ENCODE results near the gene LILRB5.
A peak's percentile ranks its signal among the peaks of the same experiment; 100 is the strongest.
"Not testable (repeated sequence)": the region's sequence is repeated elsewhere in the genome, so short reads cannot be mapped to it uniquely, and the experiment has no call there.

LILRB5 gene

DNA sequence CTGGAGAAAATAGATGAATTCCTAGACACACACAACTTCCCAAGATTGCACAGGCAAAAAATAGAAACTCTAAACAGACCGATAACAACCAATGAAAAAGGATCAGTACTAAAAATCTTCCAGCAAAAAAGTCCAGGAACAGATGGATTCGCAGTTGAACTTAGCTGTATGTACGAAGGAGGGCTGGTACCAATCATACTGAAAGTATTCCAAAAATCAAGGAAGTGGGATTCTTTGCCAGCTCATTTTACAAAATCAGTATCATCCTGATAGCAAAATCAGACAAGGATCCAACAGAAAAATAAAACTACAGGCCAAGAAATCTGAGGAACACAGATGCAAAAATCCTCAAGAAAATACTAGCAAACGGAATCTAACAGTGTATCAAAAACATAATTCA, 30.4 kb upstream of the LILRB5 start:
- TF ChIP-seq SPI1 (IDR thresholded peaks at IDR 0.05; ENCODE audit: borderline replicate concordance, low read depth) (no peak), POLR2AphosphoS5 (IDR thresholded peaks at IDR 0.05; ENCODE audit: low read depth) (no peak), GABPA (IDR thresholded peaks at IDR 0.05; ENCODE audit: low read depth) (no peak)
- TF ChIP-seq, protein P1, sequence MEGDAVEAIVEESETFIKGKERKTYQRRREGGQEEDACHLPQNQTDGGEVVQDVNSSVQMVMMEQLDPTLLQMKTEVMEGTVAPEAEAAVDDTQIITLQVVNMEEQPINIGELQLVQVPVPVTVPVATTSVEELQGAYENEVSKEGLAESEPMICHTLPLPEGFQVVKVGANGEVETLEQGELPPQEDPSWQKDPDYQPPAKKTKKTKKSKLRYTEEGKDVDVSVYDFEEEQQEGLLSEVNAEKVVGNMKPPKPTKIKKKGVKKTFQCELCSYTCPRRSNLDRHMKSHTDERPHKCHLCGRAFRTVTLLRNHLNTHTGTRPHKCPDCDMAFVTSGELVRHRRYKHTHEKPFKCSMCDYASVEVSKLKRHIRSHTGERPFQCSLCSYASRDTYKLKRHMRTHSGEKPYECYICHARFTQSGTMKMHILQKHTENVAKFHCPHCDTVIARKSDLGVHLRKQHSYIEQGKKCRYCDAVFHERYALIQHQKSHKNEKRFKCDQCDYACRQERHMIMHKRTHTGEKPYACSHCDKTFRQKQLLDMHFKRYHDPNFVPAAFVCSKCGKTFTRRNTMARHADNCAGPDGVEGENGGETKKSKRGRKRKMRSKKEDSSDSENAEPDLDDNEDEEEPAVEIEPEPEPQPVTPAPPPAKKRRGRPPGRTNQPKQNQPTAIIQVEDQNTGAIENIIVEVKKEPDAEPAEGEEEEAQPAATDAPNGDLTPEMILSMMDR (IDR thresholded peaks at IDR 0.05; ENCODE audit: insufficient read depth, low read length) = no peak
- TF ChIP-seq, protein P2, sequence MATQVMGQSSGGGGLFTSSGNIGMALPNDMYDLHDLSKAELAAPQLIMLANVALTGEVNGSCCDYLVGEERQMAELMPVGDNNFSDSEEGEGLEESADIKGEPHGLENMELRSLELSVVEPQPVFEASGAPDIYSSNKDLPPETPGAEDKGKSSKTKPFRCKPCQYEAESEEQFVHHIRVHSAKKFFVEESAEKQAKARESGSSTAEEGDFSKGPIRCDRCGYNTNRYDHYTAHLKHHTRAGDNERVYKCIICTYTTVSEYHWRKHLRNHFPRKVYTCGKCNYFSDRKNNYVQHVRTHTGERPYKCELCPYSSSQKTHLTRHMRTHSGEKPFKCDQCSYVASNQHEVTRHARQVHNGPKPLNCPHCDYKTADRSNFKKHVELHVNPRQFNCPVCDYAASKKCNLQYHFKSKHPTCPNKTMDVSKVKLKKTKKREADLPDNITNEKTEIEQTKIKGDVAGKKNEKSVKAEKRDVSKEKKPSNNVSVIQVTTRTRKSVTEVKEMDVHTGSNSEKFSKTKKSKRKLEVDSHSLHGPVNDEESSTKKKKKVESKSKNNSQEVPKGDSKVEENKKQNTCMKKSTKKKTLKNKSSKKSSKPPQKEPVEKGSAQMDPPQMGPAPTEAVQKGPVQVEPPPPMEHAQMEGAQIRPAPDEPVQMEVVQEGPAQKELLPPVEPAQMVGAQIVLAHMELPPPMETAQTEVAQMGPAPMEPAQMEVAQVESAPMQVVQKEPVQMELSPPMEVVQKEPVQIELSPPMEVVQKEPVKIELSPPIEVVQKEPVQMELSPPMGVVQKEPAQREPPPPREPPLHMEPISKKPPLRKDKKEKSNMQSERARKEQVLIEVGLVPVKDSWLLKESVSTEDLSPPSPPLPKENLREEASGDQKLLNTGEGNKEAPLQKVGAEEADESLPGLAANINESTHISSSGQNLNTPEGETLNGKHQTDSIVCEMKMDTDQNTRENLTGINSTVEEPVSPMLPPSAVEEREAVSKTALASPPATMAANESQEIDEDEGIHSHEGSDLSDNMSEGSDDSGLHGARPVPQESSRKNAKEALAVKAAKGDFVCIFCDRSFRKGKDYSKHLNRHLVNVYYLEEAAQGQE (IDR thresholded peaks at IDR 0.05; ENCODE audit: insufficient replicate concordance, low read depth) = no peak
- H3K27ac ChIP-seq (replicated peaks) = no peak overlapping the region
- DNase-seq (ENCODE audit: low read depth in 1 of 2, low spot score in 1 of 2) = no peak
- H3K27me3 ChIP-seq (ENCODE audit: insufficient read depth, poor library complexity, severe bottlenecking) = peaks cover 5% of the 10 kb centered on the region
- no peak overlapping the region for H3K4me3 ChIP-seq (replicated peaks; ENCODE audit: insufficient read depth, low read length)

DNA sequence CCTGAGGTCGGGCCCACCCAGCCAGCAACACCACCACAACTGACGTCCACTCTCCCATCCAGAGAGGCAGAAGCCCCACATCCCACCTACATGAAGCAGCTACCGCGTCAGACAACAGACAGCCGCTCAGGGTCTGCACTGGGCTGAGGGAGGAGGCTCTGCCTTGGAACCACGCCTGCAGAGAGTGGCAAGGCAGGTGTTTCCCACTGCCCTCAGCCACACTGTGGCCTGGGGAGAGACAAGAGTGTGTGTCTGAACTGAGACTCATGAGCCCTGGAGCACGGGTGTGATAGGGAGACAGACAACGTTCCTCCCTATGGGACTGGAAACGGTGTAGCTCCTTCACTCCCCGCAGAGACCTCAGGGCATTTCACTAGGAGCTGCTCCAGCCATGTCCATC, 29.2 kb upstream of the LILRB5 start:
- H3K4me3 ChIP-seq (replicated peaks; ENCODE audit: insufficient read depth, low read length); H3K27me3 ChIP-seq (ENCODE audit: insufficient read depth, poor library complexity, severe bottlenecking); DNase-seq (ENCODE audit: low read depth in 1 of 2, low spot score in 1 of 2); H3K27ac ChIP-seq (replicated peaks): not testable (repeated sequence)

DNA sequence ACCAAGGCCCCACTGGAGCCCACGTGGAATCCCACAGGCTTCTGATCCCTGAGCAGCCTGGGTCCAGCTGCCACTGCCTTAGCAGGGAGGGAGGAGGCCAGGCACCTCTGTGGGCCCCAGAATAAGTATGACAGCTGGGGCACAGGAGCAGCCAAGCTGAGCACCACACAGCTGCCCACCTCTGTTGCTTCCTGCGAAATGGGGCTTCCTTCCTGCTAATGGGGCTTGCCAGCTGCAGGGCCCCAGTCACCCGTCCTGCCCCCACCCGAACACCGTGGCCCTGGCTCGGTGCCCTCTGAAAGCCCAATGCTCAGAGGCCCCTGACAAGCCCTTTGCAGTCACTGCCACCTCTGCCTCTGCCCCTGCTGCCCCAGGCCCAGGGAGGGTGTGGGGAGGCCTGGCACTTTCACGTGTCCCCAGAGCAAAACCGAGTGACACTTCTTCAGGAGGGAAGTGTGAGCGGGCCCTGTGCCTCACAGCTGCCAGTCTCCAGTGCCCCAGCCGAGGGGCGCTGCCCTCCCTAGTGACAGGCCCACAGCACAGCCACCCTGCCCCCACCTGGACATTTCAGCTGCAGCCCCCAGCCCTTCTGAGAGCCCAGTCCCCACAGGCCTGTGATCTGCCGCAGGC, 28.5 kb upstream of the LILRB5 start:
- not testable (repeated sequence) for H3K4me3 ChIP-seq (replicated peaks; ENCODE audit: insufficient read depth, low read length); H3K27ac ChIP-seq (replicated peaks); DNase-seq (ENCODE audit: low read depth in 1 of 2, low spot score in 1 of 2); H3K27me3 ChIP-seq (ENCODE audit: insufficient read depth, poor library complexity, severe bottlenecking)

DNA sequence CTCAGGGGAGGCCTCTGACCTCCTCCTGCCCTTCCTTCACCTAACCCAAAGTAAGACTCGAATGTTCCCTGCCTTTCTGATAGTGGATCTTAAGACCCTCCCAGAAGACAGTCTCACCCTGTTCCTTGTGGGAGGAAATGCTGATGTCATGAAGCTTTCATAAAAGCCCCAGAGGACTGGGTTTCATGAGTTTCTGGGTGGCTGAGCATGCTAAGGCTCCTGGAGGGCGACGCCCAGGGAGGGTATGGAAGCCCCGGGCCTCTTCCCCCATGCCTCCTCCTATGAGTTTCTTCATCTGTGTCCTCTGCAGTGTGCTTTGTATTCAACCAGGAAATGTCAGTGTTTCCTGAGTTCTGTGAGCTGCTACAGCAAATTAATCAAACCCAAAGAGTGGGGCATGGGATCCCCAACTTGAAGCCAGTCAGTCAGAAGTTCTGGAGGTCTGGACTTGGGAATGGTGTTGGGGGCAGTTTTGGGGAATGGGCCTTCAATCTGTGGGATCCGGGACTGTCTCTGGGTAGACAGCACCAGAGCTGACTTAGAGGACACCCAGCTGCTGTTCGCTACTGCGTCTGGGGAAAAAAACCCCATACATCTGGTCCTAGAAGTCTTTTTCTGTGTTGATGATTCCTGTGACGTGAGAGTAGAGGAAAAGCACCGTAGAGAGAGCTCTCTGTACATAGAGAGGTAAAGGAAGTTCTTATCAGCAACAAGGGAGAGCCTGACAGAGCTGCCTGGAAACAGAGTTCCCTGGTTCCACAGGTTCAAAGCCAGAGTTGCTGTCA, 25.8 kb upstream of the LILRB5 start:
- H3K27me3 ChIP-seq (ENCODE audit: insufficient read depth, poor library complexity, severe bottlenecking) = no peaks in the 10 kb centered on the region
- peak overlapping the region; percentile 44 for H3K27ac ChIP-seq (replicated peaks)
- H3K4me3 ChIP-seq (replicated peaks; ENCODE audit: insufficient read depth, low read length) = no peak overlapping the region
- no peak for TF ChIP-seq POLR2AphosphoS5 (IDR thresholded peaks at IDR 0.05; ENCODE audit: low read depth)
- TF ChIP-seq, protein P2 (IDR thresholded peaks at IDR 0.05; ENCODE audit: insufficient replicate concordance, low read depth) = no peak
- no peak for TF ChIP-seq SPI1 (IDR thresholded peaks at IDR 0.05; ENCODE audit: borderline replicate concordance, low read depth)
- TF ChIP-seq, protein P1 (IDR thresholded peaks at IDR 0.05; ENCODE audit: insufficient read depth, low read length) = no peak
- no peak for TF ChIP-seq GABPA (IDR thresholded peaks at IDR 0.05; ENCODE audit: low read depth)
- DNase-seq (ENCODE audit: low read depth in 1 of 2, low spot score in 1 of 2) = peak in 1 of 2 experiments; percentile 51

DNA sequence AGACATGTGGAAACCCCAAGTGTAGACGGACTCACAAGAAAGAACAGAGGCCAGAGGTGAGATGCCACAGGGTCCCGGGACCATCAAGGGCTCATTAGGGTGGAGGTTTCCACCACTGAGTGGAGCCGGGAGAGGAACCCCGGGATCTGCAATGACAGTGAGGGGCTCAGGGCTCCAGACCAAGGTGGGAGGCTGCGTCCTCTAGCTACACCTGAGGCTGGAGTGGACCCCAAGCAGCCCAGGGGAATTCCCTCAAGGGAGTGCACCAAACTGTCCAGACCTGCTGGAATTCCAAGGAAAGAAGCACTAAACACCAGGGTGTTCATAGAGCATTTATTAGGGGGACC, 24.6 kb upstream of the LILRB5 start:
- H3K27me3 ChIP-seq (ENCODE audit: insufficient read depth, poor library complexity, severe bottlenecking); H3K4me3 ChIP-seq (replicated peaks; ENCODE audit: insufficient read depth, low read length); DNase-seq (ENCODE audit: low read depth in 1 of 2, low spot score in 1 of 2); H3K27ac ChIP-seq (replicated peaks): not testable (repeated sequence)

Data from HL-60 (cell line).